K562 (cell line): Measurements from ENCODE around the gene G6PD. TPM values are rescaled to one million over a fixed set of nuclear protein-coding genes. Genes with fewer than 3 reads are reported as not detected.

ENCODE experiments used
- CBX2 ChIP-seq: fragments of 200-600 bp; sonication (generic); IDR thresholded peaks from one replicate; pipeline ENCODE4 v1.6.1; 2012; ENCODE audit warnings: mild to moderate bottlenecking, low read length, inconsistent platforms; ENCODE audit not compliant: insufficient read depth, poor library complexity, severe bottlenecking
- CLOCK ChIP-seq: fragments of 250-450 bp; sonication (Bioruptor Pico); IDR thresholded peaks from 2 replicates; pipeline ENCODE4 v1.4.0; 2020; ENCODE audit warnings: mild to moderate bottlenecking, moderate library complexity, borderline replicate concordance
- DNMT1 ChIP-seq: fragments of 450-650 bp; IDR thresholded peaks from 2 replicates; pipeline ENCODE4 v1.6.1; 2016; ENCODE audit warnings: antibody characterized with exemption, mild to moderate bottlenecking
- EHMT2 ChIP-seq: fragments of 450-650 bp; IDR thresholded peaks from 2 replicates; pipeline ENCODE4 v1.6.1; 2018; ENCODE audit warnings: antibody characterized with exemption
- GABPA ChIP-seq: fragments of 200-800 bp; sonication (Bioruptor generic); conservative IDR thresholded peaks from 2 replicates; pipeline ENCODE4 v1.6.1; 2016; ENCODE audit warnings: low read depth, missing genetic modification characterization, missing compliant biosample characterization
- HDAC2 ChIP-seq: fragments of 450-650 bp; IDR thresholded peaks from 2 replicates; pipeline ENCODE4 v1.6.1; 2016; ENCODE audit warnings: mild to moderate bottlenecking
- JUN ChIP-seq, 2 experiments: sonication (generic) in 1 of 2; formaldehyde crosslinking in 1 of 2; IDR thresholded peaks; 2 replicates each; pipeline versions ENCODE4 v1.6.1 to v1.8.0; 2012 to 2022; ENCODE audit warnings: borderline replicate concordance in 2 of 2, mild to moderate bottlenecking in 2 of 2, improper control_type of control experiment in 1 of 2, low read depth in 1 of 2, low read length in 1 of 2, missing genetic modification reagents in 1 of 2
- MCM5 ChIP-seq: fragments of 450-650 bp; IDR thresholded peaks from 2 replicates; pipeline ENCODE4 v1.6.1; 2016; ENCODE audit warnings: low read depth
- MEF2A ChIP-seq: IDR thresholded peaks from 2 replicates; pipeline ENCODE4 v1.6.1; 2011; ENCODE audit warnings: low read depth, mild to moderate bottlenecking, low read length, moderate library complexity; ENCODE audit not compliant: control insufficient read depth
- MTF1 ChIP-seq: fragments of 250-450 bp; sonication (Bioruptor Pico); IDR thresholded peaks from 2 replicates; pipeline ENCODE4 v1.9.0; 2021; ENCODE audit warnings: moderate library complexity, mild to moderate bottlenecking, inconsistent platforms, borderline replicate concordance
- RAD21 ChIP-seq, 2 experiments: fragments of 250-450 bp in 1 of 2; fragments of 450-650 bp in 1 of 2; sonication (Bioruptor Pico) in 1 of 2; formaldehyde crosslinking in 1 of 2; IDR thresholded peaks in 1 of 2; conservative IDR thresholded peaks in 1 of 2; 2 replicates each; pipeline versions ENCODE4 v1.4.0 to v1.8.0; 2020 to 2022; ENCODE audit warnings: mild to moderate bottlenecking in 2 of 2, moderate library complexity in 1 of 2
- RBM15 ChIP-seq: fragments of 200-400 bp; formaldehyde crosslinking; IDR thresholded peaks from 2 replicates; pipeline ENCODE4 v1.6.1; 2018; ENCODE audit warnings: mild to moderate bottlenecking, low read length, moderate library complexity; ENCODE audit not compliant: insufficient read depth
- SIN3B ChIP-seq: fragments of 450-650 bp; IDR thresholded peaks from 2 replicates; pipeline ENCODE4 v1.6.1; 2017; ENCODE audit warnings: low read depth, mild to moderate bottlenecking, moderate library complexity
- ZFPM2 ChIP-seq: fragments of 250-450 bp; sonication (Bioruptor Pico); IDR thresholded peaks from 2 replicates; pipeline ENCODE4 v1.5.1; 2022; ENCODE audit warnings: mild to moderate bottlenecking
- ZNF41 ChIP-seq: fragments of 250-450 bp; sonication (Bioruptor Pico); conservative IDR thresholded peaks from 2 replicates; pipeline ENCODE4 v1.4.0; 2020; ENCODE audit warnings: mild to moderate bottlenecking
- ZNF75A ChIP-seq: fragments of 450-650 bp; formaldehyde crosslinking; IDR thresholded peaks from 2 replicates; pipeline ENCODE4 v1.4.0; 2020; ENCODE audit warnings: mild to moderate bottlenecking
- polyA plus RNA-seq, 8 experiments: library from polyadenylated mRNA; depleted of rRNA in 4 of 8; stranded (reverse) in 5 of 8; unstranded in 3 of 8; fragments of >200 nt; fragmentation: Nextera tagmentation in 2 of 8; fragmentation: Illumina TruSeq in 1 of 8; extraction: Ambion mirVana in 2 of 8; extraction: Trizol in 1 of 8; gene quantifications; 2 replicates each; pipeline versions ENCODE4 v1.2.1 to v1.2.3, GENCODE V29; 2011 to 2014; ENCODE audit warnings: inconsistent platforms in 1 of 8, missing spikeins in 1 of 8
- total RNA-seq, 7 experiments: library from RNA; depleted of rRNA in 6 of 7; stranded (reverse); fragments of >200 nt in 6 of 7; fragmentation: Illumina TruSeq in 2 of 7; extraction: Trizol in 2 of 7; gene quantifications; 2 replicates each; pipeline versions ENCODE4 v1.2.1 to v1.2.3, GENCODE V29; 2011 to 2021; ENCODE audit warnings: low replicate concordance in 1 of 7
- TF ChIP-seq, protein P1 (sequence below): IDR thresholded peaks from 2 replicates; pipeline ENCODE4 v1.6.1; 2012; ENCODE audit warnings: low read depth, low read length, improper control_type of control experiment, borderline replicate concordance

Gene G6PD
- total and polyA plus RNA-seq, 9 of the 15 experiments (the other 6 are each of a cell fraction or from before 2014, with no cell fraction given) = 2.9 to 222 (median 66.4) TPM

DNA sequence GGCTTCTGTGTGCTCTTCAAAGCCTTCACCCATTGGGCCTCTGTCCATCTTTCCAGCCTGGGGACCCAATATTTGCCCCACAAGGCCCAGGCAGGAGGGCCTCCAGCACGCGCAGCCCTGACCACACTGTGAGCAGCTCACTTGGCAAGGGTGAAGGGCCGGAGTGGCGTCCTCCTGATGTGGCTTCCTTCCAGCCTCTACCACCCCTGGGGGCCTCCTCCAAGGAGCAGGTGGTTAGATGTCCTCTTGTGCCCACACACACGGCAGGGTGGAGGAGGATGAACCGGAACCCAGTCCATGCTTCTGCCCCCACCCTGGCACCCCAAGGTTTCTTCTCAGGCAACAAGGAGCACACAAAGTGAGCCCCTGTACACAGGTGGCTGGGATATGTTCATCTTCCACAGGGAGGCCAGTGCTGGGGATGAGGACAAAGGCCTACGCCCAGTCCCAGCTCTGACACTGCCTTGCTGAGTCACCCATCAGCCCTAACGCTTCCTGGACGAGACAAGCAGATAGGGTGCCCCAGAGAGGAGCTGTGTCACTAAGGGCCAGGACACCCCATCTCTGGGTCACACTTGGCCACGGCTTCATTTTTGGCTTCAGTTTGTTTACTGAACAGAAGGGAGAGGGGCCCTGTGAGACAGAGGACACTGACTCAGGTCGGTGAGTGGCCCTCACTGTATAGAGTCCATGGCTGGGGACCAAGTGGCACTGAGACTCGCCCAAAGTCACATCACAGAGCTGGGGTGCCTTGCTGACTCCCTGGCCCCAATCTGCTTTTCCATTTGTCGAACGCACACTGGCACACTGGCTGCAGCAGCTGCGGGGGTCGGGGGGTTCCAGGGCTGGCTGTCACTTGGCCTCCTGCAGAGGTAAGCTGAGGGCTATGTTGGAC, 62.1 kb downstream of the G6PD start (continued):
- TF ChIP-seq EHMT2 (no peak), JUN (IDR thresholded peaks at IDR 0.05; ENCODE audit: borderline replicate concordance, low read depth, low read length) (peak; percentile 66), JUN (CRISPR knock-in tag; IDR thresholded peaks at IDR 0.05; ENCODE audit: borderline replicate concordance) (no peak), RAD21 (CRISPR knock-in tag; conservative IDR thresholded peaks at IDR 0.05 in 1 of 2, IDR thresholded peaks at IDR 0.05 in 1 of 2) (no peak), ZNF41 (CRISPR knock-in tag) (no peak), SIN3B (no peak), HDAC2 (peak; percentile 69; the same call in 1 of the 2 replicates), DNMT1 (no peak), RBM15 (no peak), MTF1 (CRISPR knock-in tag) (no peak), MCM5 (no peak), CBX2 (no peak), GABPA (tag) (no peak), ZNF75A (CRISPR knock-in tag) (no peak), ZFPM2 (CRISPR knock-in tag) (no peak), CLOCK (CRISPR knock-in tag) (no peak), MEF2A (no peak)
- TF ChIP-seq, protein P1, sequence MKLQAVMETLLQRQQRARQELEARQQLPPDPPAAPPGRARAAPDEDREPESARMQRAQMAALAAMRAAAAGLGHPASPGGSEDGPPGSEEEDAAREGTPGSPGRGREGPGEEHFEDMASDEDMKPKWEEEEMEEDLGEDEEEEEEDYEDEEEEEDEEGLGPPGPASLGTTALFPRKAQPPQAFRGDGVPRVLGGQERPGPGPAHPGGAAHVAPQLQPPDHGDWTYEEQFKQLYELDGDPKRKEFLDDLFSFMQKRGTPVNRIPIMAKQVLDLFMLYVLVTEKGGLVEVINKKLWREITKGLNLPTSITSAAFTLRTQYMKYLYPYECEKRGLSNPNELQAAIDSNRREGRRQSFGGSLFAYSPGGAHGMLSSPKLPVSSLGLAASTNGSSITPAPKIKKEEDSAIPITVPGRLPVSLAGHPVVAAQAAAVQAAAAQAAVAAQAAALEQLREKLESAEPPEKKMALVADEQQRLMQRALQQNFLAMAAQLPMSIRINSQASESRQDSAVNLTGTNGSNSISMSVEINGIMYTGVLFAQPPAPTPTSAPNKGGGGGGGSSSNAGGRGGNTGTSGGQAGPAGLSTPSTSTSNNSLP = no peak
